Endodermal cell (in vitro differentiated cells): ENCODE measurements around the gene RNASEL. TPM values are rescaled to one million over a fixed set of nuclear protein-coding genes. Genes with fewer than 3 reads are reported as not detected.

ENCODE experiments used
- DNase-seq: peaks from one replicate; pipeline ENCODE4 v3.0.0-alpha.2; 2017
- H3K27ac ChIP-seq: 2 replicates; pipeline ENCODE4 v1.5.1; 2013; ENCODE audit warnings: mild to moderate bottlenecking, low read depth, low read length, moderate library complexity
- H3K27me3 ChIP-seq: 2 replicates; pipeline ENCODE4 v1.6.1; 2013; ENCODE audit warnings: mild to moderate bottlenecking, low read length, moderate library complexity; ENCODE audit not compliant: insufficient read depth, control insufficient read depth, poor library complexity, severe bottlenecking
- H3K36me3 ChIP-seq: 2 replicates; pipeline ENCODE4 v1.7.0; 2013; ENCODE audit warnings: mild to moderate bottlenecking, low read length, moderate library complexity; ENCODE audit not compliant: control insufficient read depth, insufficient read depth
- H3K4me1 ChIP-seq: one replicate; pipeline ENCODE4 v1.7.0; 2013; ENCODE audit warnings: low read length; ENCODE audit not compliant: control insufficient read depth, insufficient read depth
- H3K4me3 ChIP-seq: 2 replicates; pipeline ENCODE4 v1.5.1; 2013; ENCODE audit warnings: mild to moderate bottlenecking, low read length, moderate library complexity
- H3K9ac ChIP-seq: 2 replicates; pipeline ENCODE4 v1.6.1; 2013; ENCODE audit warnings: mild to moderate bottlenecking, low read length, moderate library complexity; ENCODE audit not compliant: poor library complexity, severe bottlenecking; ENCODE audit errors: extremely low read depth
- H3K9me3 ChIP-seq: 2 replicates; pipeline ENCODE4 v1.6.1; 2013; ENCODE audit warnings: mild to moderate bottlenecking, low read length, moderate library complexity; ENCODE audit not compliant: control insufficient read depth
- H3K27ac Mint-ChIP-seq: 2 replicates; pipeline ENCODE4 v1.8.0; 2020; ENCODE audit warnings: mixed read lengths
- H3K27me3 Mint-ChIP-seq: 2 replicates; pipeline ENCODE4 v1.8.0; 2021; ENCODE audit warnings: mild to moderate bottlenecking, mixed read lengths; ENCODE audit not compliant: insufficient read depth
- H3K36me3 Mint-ChIP-seq: 2 replicates; pipeline ENCODE4 v1.8.0; 2020; ENCODE audit warnings: low read depth, mixed read lengths
- H3K4me1 Mint-ChIP-seq: 2 replicates; pipeline ENCODE4 v1.8.0; 2020; ENCODE audit warnings: mixed read lengths
- H3K4me3 Mint-ChIP-seq: 2 replicates; pipeline ENCODE4 v1.8.0; 2020; ENCODE audit warnings: mild to moderate bottlenecking, moderate library complexity, mixed read lengths
- H3K9me3 Mint-ChIP-seq: 2 replicates; pipeline ENCODE4 v1.8.0; 2020; ENCODE audit warnings: mild to moderate bottlenecking, mixed read lengths
- CTCF ChIP-seq: fragments of 200-600 bp; sonication (generic); conservative IDR thresholded peaks from 2 replicates; pipeline ENCODE4 v1.5.0; 2021; ENCODE audit warnings: antibody characterized with exemption, mild to moderate bottlenecking
- WGBS, 2 experiments: methylation state at CpG; one replicate each; pipeline versions ENCODE4 v1.1.5 to v1.1.7; 2013; ENCODE audit warnings: missing lambda C conversion rate in 2 of 2, mixed read lengths in 1 of 2; ENCODE audit not compliant: insufficient coverage in 1 of 2, insufficient read length in 1 of 2; 5-methylcytosine and 5-hydroxymethylcytosine counted together
- total RNA-seq, 2 donors: library from RNA; stranded (reverse); fragmentation: NEBNext Ultra II Directional in 1 of 2; extraction: Animal tissue kit (Norgen Biotek cat#: 25700) in 1 of 2; gene quantifications; 2 replicates in 1 of 2; 3 replicates in 1 of 2; pipeline ENCODE4 v1.2.1, GENCODE V29; 2021

Gene RNASEL
- total RNA-seq, 2 donors from 2014 or later = 2.6 to 3.1 TPM

GRCh38 chr1:182587093-182587492 lies 2.0 kb downstream of the RNASEL start:
- no peak overlapping the region for H3K27ac ChIP-seq
- H3K4me1 Mint-ChIP-seq = peaks cover 13% of the 10 kb centered on the region
- no CpG with 5 or more reads among the region's 1 CpG for WGBS, 2 experiments
- no peaks in the 10 kb centered on the region for H3K36me3 Mint-ChIP-seq
- H3K9me3 Mint-ChIP-seq = no peaks in the 10 kb centered on the region
- H3K4me3 ChIP-seq = no peak overlapping the region
- H3K27ac Mint-ChIP-seq = no peak overlapping the region
- H3K9ac ChIP-seq = no peak overlapping the region
- no peaks in the 10 kb centered on the region for H3K9me3 ChIP-seq
- H3K4me1 ChIP-seq = peaks cover 3% of the 10 kb centered on the region
- no peak for TF ChIP-seq CTCF
- no peaks in the 10 kb centered on the region for H3K36me3 ChIP-seq
- no peaks in the 10 kb centered on the region for H3K27me3 ChIP-seq
- no peaks in the 10 kb centered on the region for H3K27me3 Mint-ChIP-seq
- no peak for DNase-seq
- H3K4me3 Mint-ChIP-seq = no peak overlapping the region

- DNase-seq = no peak
- no peaks in the 10 kb centered on the region for H3K9me3 ChIP-seq
- H3K36me3 ChIP-seq = no peaks in the 10 kb centered on the region
- Mint-ChIP-seq H3K9me3 (no peaks in the 10 kb centered on the region), H3K4me1 (peaks cover 13% of the 10 kb centered on the region), H3K4me3 (no peak overlapping the region), H3K36me3 (no peaks in the 10 kb centered on the region), H3K27ac (no peak overlapping the region), H3K27me3 (no peaks in the 10 kb centered on the region)
- H3K27me3 ChIP-seq = no peaks in the 10 kb centered on the region
- H3K27ac ChIP-seq = no peak overlapping the region
- no peak overlapping the region for H3K9ac ChIP-seq
- H3K4me1 ChIP-seq = peaks cover 3% of the 10 kb centered on the region
- no peak for TF ChIP-seq CTCF
- no peak overlapping the region for H3K4me3 ChIP-seq
- 94 to 96% methylated on average over 10 to 11 of the region's 11 CpGs for WGBS, 2 experiments
Observed at GRCh38 chr1:182586380-182586779, 2.7 kb downstream of the RNASEL start.

GRCh38 chr1:182584746-182585145 lies 4.3 kb downstream of the RNASEL start:
- H3K9me3 Mint-ChIP-seq = no peaks in the 10 kb centered on the region
- 86 to 95% methylated on average over 2 to 4 of the region's 4 CpGs for WGBS, 2 experiments
- no peaks in the 10 kb centered on the region for H3K27me3 Mint-ChIP-seq
- peaks cover 9% of the 10 kb centered on the region for H3K36me3 Mint-ChIP-seq
- H3K27ac Mint-ChIP-seq = no peak overlapping the region
- no peaks in the 10 kb centered on the region for H3K9me3 ChIP-seq
- H3K36me3 ChIP-seq = no peaks in the 10 kb centered on the region
- no peak overlapping the region for H3K4me3 Mint-ChIP-seq
- no peak for TF ChIP-seq CTCF
- H3K9ac ChIP-seq = no peak overlapping the region
- no peak overlapping the region for H3K4me3 ChIP-seq
- DNase-seq = no peak
- peaks cover 16% of the 10 kb centered on the region for H3K4me1 Mint-ChIP-seq
- no peak overlapping the region for H3K27ac ChIP-seq
- peaks cover 3% of the 10 kb centered on the region for H3K4me1 ChIP-seq
- no peaks in the 10 kb centered on the region for H3K27me3 ChIP-seq
